NCI-H2171 (cell line): Measurements from ENCODE around the gene NPRL2.
A peak's percentile ranks its signal among the peaks of the same experiment; 100 is the strongest.
"Not testable (repeated sequence)": the region's sequence is repeated elsewhere in the genome, so short reads cannot be mapped to it uniquely, and the experiment has no call there.

Experiments used
- DNase-seq: peaks from one replicate; lab custom pipeline; 2025; lab: John Stamatoyannopoulos, UW

Gene NPRL2

DNA sequence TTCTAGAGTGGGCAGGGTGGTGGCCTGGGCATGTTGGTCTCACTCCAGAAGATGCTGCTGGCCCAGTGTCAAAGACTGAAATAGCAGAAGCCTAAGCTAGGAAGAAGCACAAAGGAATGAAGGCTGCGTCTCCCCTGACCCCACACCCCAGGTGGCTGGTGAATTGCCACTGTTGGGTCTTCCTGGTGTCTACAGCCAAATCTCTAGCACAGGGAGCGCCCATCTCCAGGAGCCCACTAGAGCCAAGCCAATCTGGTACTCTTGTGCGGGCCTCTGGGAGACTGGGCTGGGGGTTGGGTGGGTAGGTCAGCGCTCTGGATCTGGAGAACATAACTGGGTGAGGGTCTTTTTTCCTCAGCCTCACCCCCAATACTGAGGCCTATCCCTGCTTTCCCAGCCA lies 23.4 kb downstream of the NPRL2 start:
- DNase-seq: no peak

DNA sequence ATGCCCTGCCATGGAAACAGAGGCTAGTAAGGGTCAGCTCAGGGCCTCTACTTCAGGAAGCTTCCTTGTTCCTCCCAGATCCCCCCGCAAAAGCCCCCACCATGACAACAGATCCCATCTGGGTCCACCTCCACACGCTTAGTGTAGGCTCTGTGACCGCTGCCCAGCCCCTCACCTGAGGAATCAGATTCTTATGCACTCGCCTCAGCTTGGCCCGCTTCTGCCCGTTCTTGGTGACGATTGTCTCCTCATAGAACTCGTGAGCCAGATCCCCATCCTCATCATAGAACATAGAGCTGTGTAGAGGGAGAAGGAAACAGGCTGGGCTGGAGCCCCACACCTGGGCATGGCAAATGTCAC lies 24.4 kb downstream of the NPRL2 start:
- no peak for DNase-seq

GRCh38 chr3:50325497-50326181 lies 24.9 kb downstream of the NPRL2 start:
- DNase-seq: no peak

DNA sequence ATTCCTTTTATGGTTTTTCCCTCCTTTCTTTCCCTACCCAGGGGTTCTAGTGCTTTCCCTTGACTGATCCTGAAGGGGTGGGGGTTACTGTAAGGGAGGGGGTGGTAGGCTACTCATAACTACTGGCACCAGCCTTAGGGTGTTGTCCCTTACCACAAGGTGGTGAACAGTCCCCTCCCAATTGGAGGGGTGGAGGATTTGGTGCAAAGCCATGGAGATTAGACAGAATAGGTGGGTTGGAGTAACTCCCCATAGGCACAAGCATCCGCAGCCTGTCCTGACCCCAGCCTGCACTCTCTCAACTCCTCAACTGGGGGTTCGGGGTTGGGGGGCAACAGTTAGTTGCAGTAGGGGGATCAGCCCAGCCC lies 25.5 kb downstream of the NPRL2 start:
- no peak for DNase-seq

- DNase-seq: no peak
Measured at GRCh38 chr3:50324351-50325112, 26.0 kb downstream of the NPRL2 start.

- no peak for DNase-seq
Measured at GRCh38 chr3:50323614-50324199, 26.9 kb downstream of the NPRL2 start.

- DNase-seq: no peak
Measured at GRCh38 chr3:50323092-50323600, 27.4 kb downstream of the NPRL2 start.

DNA sequence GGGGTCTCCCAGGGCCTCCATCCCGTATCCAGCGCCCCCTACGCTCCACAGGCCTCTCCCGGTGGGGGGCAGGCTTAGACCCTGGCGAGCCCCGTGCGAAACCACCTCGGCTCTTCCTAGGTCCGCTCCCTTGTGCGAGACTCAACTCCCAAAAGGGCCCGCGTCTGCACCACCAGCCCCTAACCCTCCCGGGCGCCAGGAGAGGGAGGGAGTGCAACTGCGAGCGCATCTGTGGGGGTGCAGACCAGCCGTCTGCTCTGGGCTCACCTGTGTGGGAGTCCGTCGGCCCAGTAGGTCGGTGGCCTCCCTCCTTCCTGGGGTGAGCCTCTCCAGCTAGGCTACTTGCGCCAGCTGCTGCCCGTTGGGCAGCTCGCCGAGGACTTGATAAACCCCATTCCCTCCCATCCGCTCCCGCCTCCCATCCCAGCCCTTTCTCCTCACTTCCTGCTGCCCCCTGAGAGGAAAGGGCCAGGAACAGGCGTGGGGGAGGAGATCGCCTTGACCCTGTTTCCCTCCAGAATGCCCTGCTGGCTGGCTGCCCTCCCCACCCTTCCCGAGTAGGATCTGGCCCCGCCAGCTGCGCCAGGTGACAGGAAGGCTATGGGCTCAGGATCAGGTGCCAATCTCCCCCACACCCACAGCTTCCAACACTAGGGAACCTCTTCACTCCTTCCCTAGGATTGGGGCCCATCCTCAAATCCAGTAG lies 28.0 kb downstream of the NPRL2 start, which contains the start of gene HYAL2:
HYAL2 (minus strand) TSS at position 360 of the 706 bp plus-strand sequence. CDS start 2,256 bp downstream, outside the sequence.
- DNase-seq: no peak

DNA sequence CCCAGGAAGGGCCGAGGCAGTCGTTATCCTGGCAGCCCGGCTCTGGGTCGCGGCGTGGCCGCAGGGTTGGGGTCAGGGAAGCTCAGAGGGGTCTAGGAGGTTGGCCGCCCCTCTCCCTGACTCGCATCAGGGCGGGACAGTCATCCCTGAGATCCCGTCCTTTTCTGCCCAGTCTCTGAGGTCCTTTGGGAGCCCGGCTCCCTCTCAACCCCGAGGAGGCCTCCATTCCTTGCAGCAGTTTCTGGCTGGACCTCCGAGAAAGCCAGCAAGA lies 28.5 kb downstream of the NPRL2 start:
- DNase-seq: no peak

DNA sequence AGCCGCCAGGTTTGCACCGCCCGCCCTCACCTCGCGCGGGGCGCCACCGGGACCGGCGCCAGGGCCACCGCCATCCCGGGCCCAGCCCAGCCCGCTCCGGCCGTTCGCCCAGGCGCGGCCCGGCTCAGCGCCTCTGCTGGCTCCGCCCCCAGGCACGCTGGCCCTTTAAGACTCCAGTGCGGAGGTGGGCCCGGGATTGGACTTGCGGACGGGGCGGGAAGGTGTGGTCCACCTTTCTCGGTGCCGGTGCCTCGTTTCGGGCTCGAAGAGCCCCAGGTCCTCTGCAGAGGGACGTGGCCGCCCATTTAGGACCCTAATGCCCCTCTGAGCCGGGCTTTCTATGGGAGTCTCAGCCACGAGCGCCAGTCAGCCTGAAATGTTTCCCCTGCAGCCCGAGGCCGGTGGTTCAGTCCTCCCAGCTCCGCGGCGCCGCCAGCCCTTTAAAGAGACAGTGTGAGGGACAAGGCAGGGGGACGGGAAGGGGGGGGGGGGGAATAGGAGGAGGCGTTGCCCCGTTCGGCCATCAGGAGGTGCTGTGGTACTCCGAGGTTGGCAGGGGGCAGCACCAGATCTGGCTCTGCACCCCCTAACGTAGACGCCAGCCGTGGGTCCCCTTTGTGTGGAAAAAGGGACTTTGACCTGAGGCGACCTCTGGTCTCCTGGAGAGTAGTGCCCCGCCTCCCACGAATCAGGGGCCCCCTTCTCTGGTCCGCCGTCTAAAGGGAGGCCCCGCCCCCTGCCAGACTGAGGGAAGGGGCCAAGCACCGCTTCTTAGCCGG lies 29.1 kb downstream of the NPRL2 start:
- DNase-seq: peak; percentile 73

GRCh38 chr3:50320853-50321335 lies 29.7 kb downstream of the NPRL2 start:
- peak; percentile 61 for DNase-seq

- no peak for DNase-seq
Measured at GRCh38 chr3:50319894-50320625, 30.5 kb downstream of the NPRL2 start.

GRCh38 chr3:50319181-50319893 lies 31.2 kb downstream of the NPRL2 start:
- DNase-seq: no peak

DNA sequence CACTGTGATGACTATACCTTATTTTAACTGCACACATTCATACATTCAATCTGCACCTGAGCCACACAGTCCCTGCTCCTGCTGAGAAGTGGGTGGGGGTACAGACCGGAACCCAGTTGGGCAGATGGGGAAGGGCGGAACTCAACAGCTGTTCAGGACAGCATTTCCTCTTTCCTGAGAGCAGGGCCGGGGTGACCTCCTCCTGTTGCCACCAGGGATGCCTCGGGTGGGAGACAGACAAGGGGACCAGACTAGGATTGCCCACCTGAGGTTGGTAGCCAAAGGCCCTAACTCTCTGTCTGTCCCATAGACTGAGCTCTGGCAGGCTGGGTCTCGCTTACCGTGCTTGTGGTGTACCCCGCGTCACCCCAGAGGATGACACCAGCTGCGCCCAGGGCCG lies 32.0 kb downstream of the NPRL2 start:
- no peak for DNase-seq

- DNase-seq: no peak
Measured at GRCh38 chr3:50318163-50318562, 32.4 kb downstream of the NPRL2 start.

DNA sequence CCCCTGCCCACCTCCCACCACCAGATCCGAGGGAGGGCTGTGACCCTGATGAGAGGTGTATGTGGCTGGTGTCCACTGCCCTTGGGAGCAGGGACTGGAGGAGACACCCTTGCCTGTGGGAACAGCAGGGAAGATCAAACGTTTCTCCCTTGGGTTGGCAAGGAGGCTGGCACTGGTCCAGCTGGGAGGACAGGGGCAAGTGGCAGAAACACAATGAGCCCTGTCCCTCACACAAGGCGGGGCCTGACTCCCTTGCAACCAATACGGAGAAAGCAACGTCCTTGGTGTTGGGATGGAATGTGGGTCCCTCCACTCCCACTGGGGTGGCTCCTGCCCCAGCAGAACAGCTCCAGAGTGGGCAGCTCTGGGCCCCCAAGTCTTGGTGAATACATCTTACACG lies 33.3 kb downstream of the NPRL2 start:
- DNase-seq: no peak

DNA sequence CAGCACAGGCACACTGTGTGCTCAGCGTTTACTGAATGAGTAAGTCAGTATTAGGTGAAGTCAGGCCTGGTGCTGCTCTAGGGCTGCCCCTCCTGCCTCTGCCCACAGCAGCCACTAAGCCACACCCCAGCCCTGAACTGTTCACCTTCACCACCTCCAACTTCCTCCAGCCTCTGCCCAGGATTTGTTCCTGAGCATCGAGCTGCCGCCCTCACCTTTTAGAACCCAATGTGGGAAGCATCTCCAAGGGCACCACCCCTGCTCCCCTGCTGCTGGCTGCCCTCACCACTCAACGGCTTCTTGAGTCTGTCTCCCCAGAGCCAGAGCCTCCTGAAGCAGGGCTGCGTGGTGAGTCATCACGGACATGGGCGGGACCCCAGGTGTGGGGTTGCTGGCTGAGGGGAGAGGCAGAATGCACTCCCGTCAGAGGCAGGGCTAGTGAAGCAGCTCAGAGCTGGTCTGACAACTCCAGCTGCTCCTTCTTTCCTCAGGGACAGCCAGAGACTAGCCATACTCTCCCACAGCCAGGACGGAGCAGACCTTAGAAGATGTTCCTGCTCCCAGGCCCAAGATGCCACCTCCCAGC lies 33.8 kb downstream of the NPRL2 start:
- DNase-seq: peak; percentile 16

GRCh38 chr3:50314816-50315215 lies 35.8 kb downstream of the NPRL2 start:
- no peak for DNase-seq

- no peak for DNase-seq
Measured at GRCh38 chr3:50314342-50314741, 36.2 kb downstream of the NPRL2 start.

- DNase-seq: not testable (repeated sequence)
Measured at GRCh38 chr3:50312041-50312440, 38.5 kb downstream of the NPRL2 start.
